Spleen (tissue), 11 donors: Measurements from ENCODE around the gene KRTAP4-2. TPM values are rescaled to one million over a fixed set of nuclear protein-coding genes. Genes with fewer than 3 reads are reported as not detected.

Source experiments
- DNase-seq: peaks from one replicate; pipeline ENCODE4 v3.0.0-alpha.2; 2020
- H3K27ac ChIP-seq, 8 donors: fragments of 200-600 bp; sonication (generic) in 7 of 8; 1 replicate in 4 of 8; 2 replicates in 4 of 8; pipeline versions ENCODE4 v1.5.0 to v1.8.0; 2016 to 2021; ENCODE audit warnings: inconsistent platforms in 4 of 8, mild to moderate bottlenecking in 4 of 8, moderate library complexity in 1 of 8
- H3K27me3 ChIP-seq, 7 donors: fragments of 200-600 bp; sonication (generic) in 6 of 7; replicated peaks in 1 of 7; 1 replicate in 4 of 7; 2 replicates in 3 of 7; pipeline versions ENCODE4 v1.5.0 to v1.8.0; 2016 to 2021; ENCODE audit warnings: inconsistent platforms in 3 of 7, mild to moderate bottlenecking in 1 of 7
- H3K36me3 ChIP-seq, 6 donors: fragments of 200-600 bp; sonication (generic) in 5 of 6; 1 replicate in 4 of 6; 2 replicates in 2 of 6; pipeline versions ENCODE4 v1.5.0 to v1.8.0; 2016 to 2021; ENCODE audit warnings: inconsistent platforms in 2 of 6
- H3K4me1 ChIP-seq, 6 donors: fragments of 200-600 bp; sonication (generic) in 5 of 6; 1 replicate in 3 of 6; 2 replicates in 3 of 6; pipeline versions ENCODE4 v1.5.0 to v1.8.0; 2016 to 2021; ENCODE audit warnings: inconsistent platforms in 3 of 6
- H3K4me3 ChIP-seq, 8 donors: fragments of 200-600 bp; sonication (generic) in 7 of 8; 1 replicate in 4 of 8; 2 replicates in 4 of 8; pipeline versions ENCODE4 v1.5.0 to v1.8.0; 2016 to 2021; ENCODE audit warnings: inconsistent platforms in 4 of 8, mild to moderate bottlenecking in 4 of 8, moderate library complexity in 2 of 8
- H3K9me3 ChIP-seq, 8 donors: fragments of 200-600 bp; sonication (generic) in 7 of 8; 1 replicate in 4 of 8; 2 replicates in 4 of 8; pipeline versions ENCODE4 v1.5.0 to v1.8.0; 2016 to 2021; ENCODE audit warnings: inconsistent platforms in 4 of 8
- CTCF ChIP-seq, 11 experiments: fragments of 200-600 bp in 7 of 11; fragments of 450-650 bp in 4 of 11; sonication (generic) in 4 of 11; IDR thresholded peaks in 8 of 11; conservative IDR thresholded peaks in 3 of 11; 1 replicate in 7 of 11; 2 replicates in 4 of 11; pipeline versions ENCODE4 v1.4.0 to v1.8.0; 2016 to 2021; ENCODE audit warnings: antibody characterized with exemption in 11 of 11, inconsistent platforms in 4 of 11, mild to moderate bottlenecking in 1 of 11
- POLR2A ChIP-seq, 3 donors: fragments of 450-650 bp; IDR thresholded peaks; one replicate each; pipeline ENCODE4 v1.5.1; 2017; ENCODE audit warnings: antibody characterized with exemption in 3 of 3, mild to moderate bottlenecking in 1 of 3
- POLR2AphosphoS5 ChIP-seq, 3 donors: sonication (generic); formaldehyde crosslinking; IDR thresholded peaks; one replicate each; pipeline ENCODE4 v1.5.1; 2017; ENCODE audit warnings: antibody characterized with exemption in 3 of 3
- WGBS, 5 donors: extraction: QIAGEN DNeasy Blood & Tissue Kit in 3 of 5; methylation state at CpG; one replicate each; pipeline versions ENCODE4 v1.1.5 to v1.1.7; 2013 to 2018; 5-methylcytosine and 5-hydroxymethylcytosine counted together
- intact Hi-C: fragments of 100-400 bp; cut with DNase I; formaldehyde crosslinking; loops from one replicate; pipeline ENCODE4 v1.15.0; 2023; ENCODE audit warnings: low total_unique reads
- polyA plus RNA-seq, 3 donors: library from polyadenylated mRNA; stranded (reverse); fragments of 200-250 nt; gene quantifications; one replicate each; pipeline ENCODE4 v1.2.1, GENCODE V29; 2013
- total RNA-seq, 7 donors: library from RNA; depleted of rRNA in 3 of 7; stranded (reverse); fragments of >200 nt in 3 of 7; fragmentation: NEBNext Ultra II Directional in 4 of 7; extraction: Animal tissue kit (Norgen Biotek cat#: 25700) in 4 of 7; gene quantifications; one replicate each; pipeline versions ENCODE4 v1.1.0 to v1.2.1, GENCODE V29; 2016 to 2021
- donor health status: healthy with polysubstance abuse.
- donor health status: DM: no; HTN: no; CAD: no; lungs with moderate emphysema.
- donor health status: DM: no; HTN: no; CAD: no.
- donor health status: Bipolar disorder and iron deficiency.
- donor health status: healthy.
- donor health status: DM: no; HTN: no; CAD: no.
- donor health status: DM: yes; HTN: yes; CAD: no.

Gene KRTAP4-2
- total and polyA plus RNA-seq, 10 donors, result not detected

DNA sequence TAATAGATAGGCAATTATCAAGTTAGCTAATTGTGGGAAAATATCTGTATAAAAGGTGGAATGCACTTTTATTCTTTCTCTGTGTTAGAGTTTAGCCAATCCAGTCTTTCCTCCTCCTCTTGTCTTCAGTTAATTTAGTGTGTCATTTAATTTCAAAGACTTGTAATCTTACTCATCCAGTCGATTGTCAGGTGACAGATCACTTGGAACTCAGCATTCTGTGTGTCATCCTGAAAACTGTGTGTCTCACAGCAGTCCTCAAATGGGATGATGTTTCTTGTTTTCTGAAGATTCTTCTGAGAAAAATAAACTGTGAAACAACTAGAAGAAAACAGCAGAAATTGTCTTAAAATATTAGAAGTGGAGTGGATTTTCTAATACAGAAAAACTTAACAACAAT lies 7.0 kb upstream of the KRTAP4-2 start:
- H3K27me3 ChIP-seq, result peaks cover 0 to 12% (median 0%) of the 10 kb centered on the region in 7 donors
- intact Hi-C loops, result no loop called here
- WGBS, 5 donors, result 47 to 69% (median 52%) methylated on average over 1 of the region's 1 CpG

DNA sequence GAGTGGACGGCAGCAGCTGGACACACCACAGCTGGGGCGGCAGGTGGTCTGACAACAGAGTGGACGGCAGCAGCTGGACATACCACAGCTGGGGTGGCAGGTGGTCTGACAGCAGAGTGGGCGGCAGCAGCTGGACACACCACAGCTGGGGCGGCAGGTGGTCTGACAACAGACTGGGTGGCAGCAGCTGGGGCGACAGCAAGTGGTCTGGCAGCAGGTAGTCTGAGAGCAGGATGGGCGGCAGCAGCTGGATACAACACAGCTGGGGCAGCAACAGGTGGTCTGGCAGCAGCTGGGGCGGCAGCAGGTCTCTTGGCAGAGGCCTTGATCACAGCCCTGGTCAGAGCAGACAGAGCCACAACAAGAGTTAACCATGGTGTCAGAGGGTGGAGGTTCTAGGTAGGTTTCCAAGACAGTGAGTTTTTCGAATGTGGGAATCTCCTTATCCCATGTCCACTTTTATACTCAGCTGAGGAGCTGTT lies 6.5 kb upstream of the KRTAP4-2 start, which contains the start of gene KRTAP4-1:
KRTAP4-1 (minus strand) TSS at position 432 of the 482 bp plus-strand sequence; CDS start at position 375, 57 bp downstream.
- Histone ChIP-seq H3K27ac (no peak within 1 kb of the TSS), H3K9me3 (no peaks in the 10 kb centered on the region), H3K4me3 (no peak within 1 kb of the TSS), H3K27me3 (peaks cover 0 to 8% (median 0%) of the 10 kb centered on the region in 7 donors), H3K36me3 (no peaks in the 10 kb centered on the region), H3K4me1 (no peaks in the 10 kb centered on the region)
- peak; percentile 70 for DNase-seq
- TF ChIP-seq POLR2A (IDR thresholded peaks at IDR 0.05) (no peak), POLR2AphosphoS5 (IDR thresholded peaks at IDR 0.05) (no peak), CTCF (IDR thresholded peaks at IDR 0.05 in 8 of 11, conservative IDR thresholded peaks at IDR 0.05 in 3 of 11) (no peak)
- WGBS, 5 donors, result 60 to 75% (median 72%) methylated on average over 8 to 9 of the region's 9 CpGs
- intact Hi-C loops, result no loop called here

More for the DNA sequence above, 7.0 kb upstream of the KRTAP4-2 start:
- H3K36me3 ChIP-seq, result no peaks in the 10 kb centered on the region
- no peak for TF ChIP-seq POLR2A (IDR thresholded peaks at IDR 0.05)
- TF ChIP-seq CTCF (IDR thresholded peaks at IDR 0.05 in 8 of 11, conservative IDR thresholded peaks at IDR 0.05 in 3 of 11), result no peak
- no peak for TF ChIP-seq POLR2AphosphoS5 (IDR thresholded peaks at IDR 0.05)
- no peak overlapping the region for H3K27ac ChIP-seq
- no peak for DNase-seq
- H3K9me3 ChIP-seq, result no peaks in the 10 kb centered on the region
- no peaks in the 10 kb centered on the region for H3K4me1 ChIP-seq
- H3K4me3 ChIP-seq, result no peak overlapping the region

DNA sequence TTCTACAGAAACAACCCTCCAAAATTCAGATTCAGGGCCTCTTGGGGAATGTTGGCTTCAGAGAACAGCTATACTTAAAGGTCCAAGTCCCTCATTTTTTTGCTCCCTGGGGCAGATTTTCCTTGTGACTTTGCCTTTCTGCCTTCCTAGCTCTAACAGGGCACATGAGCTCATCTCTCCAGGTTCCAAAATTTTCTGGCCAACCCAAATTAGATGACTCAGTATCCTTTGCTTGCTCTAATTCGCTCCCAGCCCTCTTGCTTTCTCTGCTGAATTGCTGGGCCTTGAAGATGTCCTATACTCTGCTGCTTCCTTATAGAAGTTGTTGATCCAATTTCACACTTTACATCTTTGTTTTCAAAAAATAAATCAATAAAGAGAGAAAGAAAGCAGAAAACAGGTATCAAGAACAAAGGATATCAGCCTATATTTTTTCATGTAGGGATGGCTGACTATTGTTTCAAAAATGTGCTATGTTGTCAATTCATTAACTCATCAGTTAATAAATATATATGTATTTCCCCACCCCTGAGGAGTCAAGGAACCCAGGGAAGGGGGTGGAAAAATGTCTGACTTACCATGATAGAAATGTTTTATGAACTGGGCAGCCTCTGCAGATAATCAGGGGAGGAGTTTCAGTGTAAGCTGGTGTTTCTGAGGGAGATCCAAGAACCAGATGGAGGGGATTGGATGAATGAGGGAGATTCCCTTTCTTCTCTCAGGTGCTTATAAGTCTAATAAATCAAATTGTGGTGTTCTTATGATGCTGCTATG lies 1.0 kb upstream of the KRTAP4-2 start:
- no peak for TF ChIP-seq POLR2A (IDR thresholded peaks at IDR 0.05)
- TF ChIP-seq CTCF (IDR thresholded peaks at IDR 0.05 in 8 of 11, conservative IDR thresholded peaks at IDR 0.05 in 3 of 11), result no peak
- TF ChIP-seq POLR2AphosphoS5 (IDR thresholded peaks at IDR 0.05), result no peak
- Histone ChIP-seq H3K27me3 (no peaks in the 10 kb centered on the region), H3K9me3 (no peaks in the 10 kb centered on the region), H3K4me3 (no peak overlapping the region), H3K27ac (no peak overlapping the region), H3K36me3 (no peaks in the 10 kb centered on the region), H3K4me1 (peaks cover 6 to 32% (median 20%) of the 10 kb centered on the region in 6 donors)
- 82 to 95% (median 89%) methylated on average over 1 of the region's 1 CpG for WGBS, 5 donors
- no peak for DNase-seq
- intact Hi-C loops, result no loop called here

DNA sequence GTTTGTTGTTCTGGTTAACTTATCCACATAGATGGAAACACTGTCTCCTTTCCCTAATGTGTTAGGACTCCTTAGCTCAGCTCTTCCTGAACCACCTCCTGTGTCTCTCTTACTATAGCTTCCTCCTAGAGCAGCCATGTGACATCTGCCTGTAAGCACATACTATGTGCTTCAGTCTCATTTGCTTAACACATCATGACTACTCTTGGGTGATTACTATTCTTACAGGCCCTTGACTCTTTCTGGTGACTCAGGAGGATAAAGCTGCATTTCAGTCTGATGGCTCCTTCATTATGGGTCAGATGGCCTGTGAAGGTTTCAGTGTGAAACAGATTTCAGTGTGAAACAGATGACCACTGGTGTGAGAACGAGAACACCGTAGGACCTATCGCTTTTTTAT lies 320 bp upstream of the KRTAP4-2 start:
- TF ChIP-seq POLR2AphosphoS5 (IDR thresholded peaks at IDR 0.05), result no peak
- TF ChIP-seq CTCF (IDR thresholded peaks at IDR 0.05 in 8 of 11, conservative IDR thresholded peaks at IDR 0.05 in 3 of 11), result no peak
- TF ChIP-seq POLR2A (IDR thresholded peaks at IDR 0.05), result no peak
- Histone ChIP-seq H3K27ac (no peak overlapping the region), H3K4me1 (peaks cover 6 to 32% (median 20%) of the 10 kb centered on the region in 6 donors), H3K9me3 (no peaks in the 10 kb centered on the region), H3K27me3 (no peaks in the 10 kb centered on the region), H3K4me3 (no peak overlapping the region), H3K36me3 (no peaks in the 10 kb centered on the region)
- intact Hi-C loops, result no loop called here
- WGBS, 5 donors, result 94 to 98% (median 96%) methylated on average over 3 of the region's 3 CpGs
- no peak for DNase-seq
